Adipose tissue (tissue), 3 donors: ENCODE results near the gene SLC3A2. TPM values are rescaled to one million over a fixed set of nuclear protein-coding genes. Genes with fewer than 3 reads are reported as not detected.

Experiments
- H3K27ac ChIP-seq: one replicate; pipeline ENCODE4 v1.5.1; 2013; ENCODE audit warnings: low read depth, low read length
- WGBS, 3 donors: extraction: QIAGEN DNeasy Blood & Tissue Kit; methylation state at CpG; one replicate each; pipeline ENCODE4 v1.1.7; 2013; 5-methylcytosine and 5-hydroxymethylcytosine counted together
- polyA plus RNA-seq, 3 donors: library from polyadenylated mRNA; stranded (reverse); fragments of 200-250 nt; gene quantifications; one replicate each; pipeline ENCODE4 v1.2.3, GENCODE V29; 2013
- donor health status: healthy with polysubstance abuse.
- donor health status: Bipolar disorder and iron deficiency.
- donor health status: healthy.

SLC3A2 gene
- polyA plus RNA-seq, 3 donors, result 62.6 to 146 (median 103) TPM

DNA sequence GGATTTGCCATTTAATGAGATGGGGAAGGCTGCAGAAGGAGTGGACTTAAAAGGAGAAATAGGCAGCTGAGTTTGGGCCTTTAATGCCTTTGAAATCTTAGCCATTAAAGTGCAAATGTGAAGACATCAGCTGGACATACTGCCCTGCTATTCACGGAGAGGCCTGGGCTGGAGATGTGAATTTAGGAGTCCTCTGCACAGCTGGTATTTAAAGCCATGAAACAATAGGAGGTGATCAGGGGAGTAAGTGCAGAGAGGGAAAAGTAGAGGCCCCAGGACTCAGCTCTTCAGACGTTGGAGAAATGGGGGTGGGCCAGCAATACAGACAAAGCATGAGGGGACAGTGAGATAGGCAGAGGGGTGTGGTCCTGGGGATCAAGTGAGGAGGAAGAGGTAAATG, 16.6 kb downstream of the SLC3A2 start:
- 58 to 68% (median 65%) methylated on average over 2 of the region's 2 CpGs for WGBS, 3 donors
- no peak overlapping the region for H3K27ac ChIP-seq

- no peak overlapping the region for H3K27ac ChIP-seq
These were observed 17.3 kb downstream of the SLC3A2 start for GRCh38 chr11:62898027-62898426.

DNA sequence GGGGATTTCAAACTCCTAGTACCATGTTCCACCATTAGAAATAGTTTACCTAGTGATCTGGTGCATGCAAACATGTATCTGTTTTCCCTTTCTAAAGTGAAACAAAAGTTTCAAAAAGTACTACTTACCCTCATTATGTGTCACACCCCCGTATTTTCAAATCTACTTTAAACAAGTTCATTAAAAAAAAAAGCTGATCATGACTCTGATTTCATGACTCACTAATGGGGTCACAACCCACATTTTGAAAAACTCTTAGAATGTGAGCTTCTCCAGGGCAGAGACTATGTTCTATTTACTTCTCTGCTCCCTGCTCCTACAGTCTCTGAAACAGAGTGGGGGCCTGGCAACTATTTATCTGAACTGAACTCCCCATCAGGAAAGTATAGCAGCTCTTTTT, 22.2 kb downstream of the SLC3A2 start:
- no peak overlapping the region for H3K27ac ChIP-seq
- WGBS, 3 donors, result 33 to 42% (median 40%) methylated on average over 1 of the region's 1 CpG

- WGBS, 3 donors, result 30 to 34% (median 32%) methylated on average over 3 of the region's 3 CpGs
- H3K27ac ChIP-seq, result no peak overlapping the region
These were observed 24.6 kb downstream of the SLC3A2 start for GRCh38 chr11:62905296-62905695.

DNA sequence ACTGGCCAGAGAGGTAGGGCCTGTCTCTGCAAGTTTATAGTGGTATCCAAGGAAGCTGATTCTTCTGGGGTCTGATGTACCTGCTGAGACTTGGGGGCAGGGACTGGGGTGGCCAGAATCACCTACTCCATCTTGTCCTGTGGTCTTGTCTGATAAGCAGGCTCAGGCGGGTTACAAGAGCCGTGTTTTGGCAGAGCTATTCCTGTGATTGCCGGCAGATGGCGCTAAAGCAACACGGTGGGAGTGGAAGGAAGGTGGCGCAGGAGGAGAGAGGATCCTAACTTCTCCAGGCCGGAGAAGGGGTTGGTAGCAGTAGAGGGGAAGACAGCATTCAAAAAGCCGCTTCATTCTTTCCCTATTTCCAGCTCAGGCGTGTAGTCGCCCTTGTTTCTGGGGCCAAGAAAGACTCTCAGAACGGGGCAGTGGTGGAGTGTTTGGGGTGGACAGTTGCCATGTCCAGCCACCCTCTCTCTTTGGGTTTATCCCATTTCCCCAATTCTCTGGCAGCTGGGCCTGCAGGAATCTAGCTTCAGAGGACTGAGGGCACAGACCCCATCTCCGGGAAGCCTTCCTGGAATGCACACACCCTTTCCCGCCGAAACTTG, 25.3 kb downstream of the SLC3A2 start:
- H3K27ac ChIP-seq, result no peak overlapping the region
- WGBS, 3 donors, result 19 to 26% (median 20%) methylated on average over 14 of the region's 14 CpGs

DNA sequence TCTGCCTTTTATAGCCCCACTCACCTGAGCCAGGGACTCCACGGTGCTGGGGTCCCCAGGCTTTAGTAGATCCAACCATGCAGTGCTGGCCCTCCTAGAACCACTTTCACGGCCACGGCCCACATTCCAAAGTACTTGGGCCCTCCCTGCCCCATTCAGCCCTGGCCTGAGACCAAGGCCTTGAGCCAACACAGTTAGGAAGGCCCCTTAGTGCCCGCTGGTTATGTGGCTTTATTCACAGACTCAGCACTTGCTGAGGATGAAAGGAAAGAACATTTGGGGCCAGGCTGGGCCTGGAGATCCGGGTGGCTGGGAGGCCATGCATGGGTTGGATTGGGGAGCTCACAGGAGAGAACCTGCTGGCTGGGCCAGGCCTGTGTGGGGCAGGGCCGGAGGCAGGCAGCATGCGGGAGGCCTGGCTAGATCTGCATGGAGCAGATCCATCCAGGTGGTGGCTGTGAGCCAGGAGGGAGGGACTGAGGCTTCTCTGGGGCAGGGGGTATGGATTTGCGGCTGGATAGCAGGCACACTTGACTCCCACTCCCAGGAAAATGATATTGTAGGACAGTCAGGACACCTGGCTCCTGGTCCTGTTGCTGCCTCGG, 27.9 kb downstream of the SLC3A2 start:
- no peak overlapping the region for H3K27ac ChIP-seq
- WGBS, 3 donors, result 45 to 71% (median 68%) methylated on average over 9 of the region's 9 CpGs

DNA sequence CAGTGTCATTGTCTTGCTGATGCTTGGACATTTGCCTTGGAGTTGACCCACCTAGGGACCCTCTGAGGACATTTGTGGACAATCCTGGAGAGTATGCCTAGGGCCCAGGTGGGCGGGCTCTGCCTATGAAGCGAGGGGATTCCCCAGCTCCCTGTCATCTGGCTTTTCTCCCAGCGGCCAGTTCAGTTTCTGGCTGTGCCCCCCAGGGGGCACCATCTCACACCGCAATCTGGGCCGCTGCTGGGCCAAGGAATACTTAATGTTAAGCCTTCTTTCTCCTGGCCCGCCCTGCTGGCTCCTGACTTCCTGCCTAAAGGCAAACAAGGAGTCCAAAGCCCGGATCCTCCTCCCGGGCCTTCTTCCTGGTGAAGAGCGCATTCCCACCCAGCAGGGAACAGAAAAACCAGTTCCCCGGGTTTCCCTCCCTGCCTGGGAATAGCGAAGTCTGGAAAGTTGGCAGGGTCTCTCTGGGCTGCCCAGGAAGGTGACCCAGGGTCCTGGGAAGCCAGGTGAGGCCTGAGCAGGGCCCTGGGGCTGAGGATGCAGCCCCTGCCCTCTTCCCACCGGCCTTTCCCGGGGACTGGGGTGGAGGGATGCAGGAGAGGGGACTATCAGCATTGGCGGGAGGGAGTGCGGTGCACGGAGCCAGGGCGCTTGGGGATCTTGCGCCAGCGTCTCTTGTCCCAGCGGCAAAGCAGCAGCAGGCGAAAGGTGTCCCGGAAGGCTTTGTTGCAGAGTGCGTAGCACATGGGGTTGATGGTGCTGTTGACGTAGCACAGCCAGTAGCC, 28.6 kb downstream of the SLC3A2 start:
- H3K27ac ChIP-seq, result no peak overlapping the region
- WGBS, 3 donors, result 45 to 60% (median 56%) methylated on average over 24 of the region's 24 CpGs

GRCh38 chr11:62910141-62910882, 29.6 kb downstream of the SLC3A2 start:
- 93 to 95% (median 95%) methylated on average over 24 to 27 of the region's 27 CpGs for WGBS, 3 donors

DNA sequence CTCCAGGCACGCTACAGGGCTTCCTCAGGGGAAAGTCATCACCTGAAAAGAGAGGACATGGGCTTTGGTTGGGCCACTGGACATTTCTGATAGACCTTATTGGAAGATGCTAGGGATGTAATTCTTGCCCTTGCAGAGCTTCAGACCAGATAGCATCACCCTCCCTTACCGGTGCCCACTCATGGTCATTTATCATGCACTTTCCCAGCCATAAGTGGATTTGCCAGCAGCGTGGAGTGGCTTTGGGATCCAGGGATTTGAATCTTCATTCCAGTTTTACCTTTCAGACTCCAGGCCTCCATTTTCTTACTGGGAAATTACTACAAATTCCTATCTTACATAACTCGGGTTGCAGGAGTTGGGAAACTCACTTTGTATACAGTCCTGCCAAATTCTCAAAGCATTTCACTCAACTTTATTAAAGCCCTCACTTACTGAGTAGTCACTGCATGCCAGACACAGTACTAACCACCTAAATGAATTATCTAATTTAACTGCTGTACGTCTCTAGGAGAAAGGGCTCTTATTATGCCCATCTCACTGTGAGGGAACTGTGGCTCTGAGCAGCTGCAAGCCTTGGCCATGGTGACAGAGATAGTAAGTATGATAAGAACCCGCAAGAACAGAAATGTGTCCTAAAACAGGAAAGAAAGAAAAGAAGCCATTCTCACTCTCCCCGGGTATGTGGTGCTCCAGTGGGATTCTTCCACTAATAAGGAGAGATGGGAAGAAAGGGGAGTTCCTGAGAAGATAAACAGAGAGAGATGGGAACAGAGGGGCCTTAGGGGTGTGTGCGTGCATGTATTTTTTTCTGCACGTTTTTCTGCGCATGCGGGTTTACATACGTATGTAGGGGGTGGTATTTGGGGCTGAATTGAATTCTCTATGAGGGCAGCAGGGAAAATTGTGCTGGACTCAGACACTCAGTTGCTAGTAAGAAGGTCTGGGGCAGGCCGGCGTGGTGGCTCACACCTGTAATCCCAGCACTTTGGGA, 30.7 kb downstream of the SLC3A2 start:
- H3K27ac ChIP-seq, result no peak overlapping the region

More at GRCh38 chr11:62910141-62910882, 29.6 kb downstream of the SLC3A2 start:
- H3K27ac ChIP-seq, result no peak overlapping the region

DNA sequence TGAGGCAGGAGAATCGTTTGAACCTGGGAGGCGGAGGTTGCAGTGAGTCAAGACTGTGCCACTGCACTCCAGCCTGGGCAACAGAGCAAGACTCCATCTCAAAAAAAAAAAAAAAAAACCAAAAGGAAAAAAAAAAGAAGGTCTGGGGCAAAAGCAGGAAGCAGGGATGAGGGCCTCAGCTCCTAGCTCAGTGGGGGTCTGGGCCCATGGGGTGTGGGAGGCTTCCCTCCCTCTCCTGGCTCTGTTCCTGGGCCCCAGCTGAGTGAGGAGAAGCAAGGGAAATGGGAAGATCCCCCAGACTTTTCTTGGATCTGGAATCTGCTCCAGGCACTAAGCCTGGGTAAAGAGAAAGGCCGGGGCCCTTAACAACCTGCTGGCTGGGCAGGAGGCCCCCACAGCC, 31.6 kb downstream of the SLC3A2 start:
- no peak overlapping the region for H3K27ac ChIP-seq
- WGBS, 3 donors, result 92 to 98% (median 95%) methylated on average over 3 of the region's 3 CpGs

More for the DNA sequence above, 30.7 kb downstream of the SLC3A2 start:
- WGBS, 3 donors, result 76 to 79% (median 78%) methylated on average over 14 of the region's 14 CpGs

DNA sequence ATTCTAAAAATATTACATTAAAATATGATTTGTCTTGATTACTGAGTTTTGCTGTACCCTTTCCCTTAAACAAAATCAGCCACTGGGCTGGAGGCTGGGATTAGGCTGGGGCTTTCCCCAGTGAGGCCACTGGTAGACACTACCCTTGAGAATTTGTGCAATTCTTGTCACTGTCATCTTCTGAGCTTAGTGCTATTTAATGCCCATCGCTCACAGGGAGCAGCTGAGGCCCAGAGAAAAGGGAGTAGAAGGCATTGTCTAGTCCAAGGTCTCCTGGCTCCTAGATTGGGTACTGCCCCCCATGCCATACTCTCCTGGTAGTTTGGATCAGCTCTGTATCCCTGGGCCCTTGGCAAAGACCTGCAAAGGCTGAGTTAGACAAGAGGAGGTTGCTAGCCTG, 33.7 kb downstream of the SLC3A2 start:
- WGBS, 3 donors, result 74 to 94% (median 83%) methylated on average over 1 of the region's 1 CpG
- no peak overlapping the region for H3K27ac ChIP-seq

DNA sequence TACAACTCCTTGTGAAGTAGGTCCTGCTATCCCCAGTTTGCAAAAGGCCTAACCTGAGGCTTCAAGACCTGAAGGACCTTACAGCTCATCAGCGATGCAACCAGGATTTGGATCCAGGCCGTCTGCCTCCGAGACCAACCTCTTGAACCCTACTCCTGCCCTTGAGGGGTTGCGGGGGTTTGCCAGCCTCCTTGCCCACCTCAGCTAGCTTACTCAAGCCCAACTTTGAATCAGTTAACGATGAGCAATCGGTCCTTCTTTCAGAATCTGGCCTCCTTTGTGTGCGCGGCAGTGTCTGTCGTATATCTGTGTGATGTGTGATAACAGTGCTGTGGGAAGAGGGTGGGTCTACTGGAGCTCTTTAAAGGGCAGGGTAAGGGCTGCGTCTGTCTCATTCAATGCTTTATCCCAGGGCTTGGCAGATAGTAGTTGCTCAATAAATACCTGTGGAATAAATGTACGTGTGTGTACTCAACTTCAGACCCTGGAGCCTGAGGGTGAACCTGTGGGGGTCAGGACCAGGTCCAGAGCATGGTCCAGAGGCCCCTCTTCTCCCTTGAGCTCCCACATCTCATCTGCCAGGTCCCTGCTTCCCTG, 37.3 kb downstream of the SLC3A2 start:
- WGBS, 3 donors, result 89 to 93% (median 90%) methylated on average over 11 of the region's 11 CpGs
- no peak overlapping the region for H3K27ac ChIP-seq

DNA sequence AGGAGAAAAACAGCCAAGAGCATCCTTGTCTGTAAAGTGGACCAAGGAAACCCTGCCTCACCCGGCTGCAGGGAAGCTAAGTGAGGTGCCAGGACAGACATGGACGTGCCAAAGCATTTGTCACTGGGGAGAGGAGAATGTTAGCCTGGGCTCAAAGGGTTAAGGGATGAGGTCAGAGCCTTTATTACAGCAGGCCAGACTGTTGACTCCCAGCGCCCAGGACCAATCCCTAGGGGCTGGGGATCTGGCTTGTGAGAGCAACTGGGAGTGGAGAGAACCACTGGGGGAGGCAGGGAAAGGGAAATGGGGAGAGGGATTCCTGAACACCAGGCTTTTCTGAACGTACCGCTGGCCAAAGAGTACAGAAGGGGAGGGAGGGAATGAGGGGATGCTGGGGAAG, 37.8 kb downstream of the SLC3A2 start:
- 54 to 65% (median 56%) methylated on average over 5 of the region's 5 CpGs for WGBS, 3 donors

GRCh38 chr11:62919476-62919875, 38.8 kb downstream of the SLC3A2 start:
- no peak overlapping the region for H3K27ac ChIP-seq
- 93 to 95% (median 94%) methylated on average over 10 of the region's 10 CpGs for WGBS, 3 donors

More for the DNA sequence above, 37.8 kb downstream of the SLC3A2 start:
- H3K27ac ChIP-seq, result no peak overlapping the region

GRCh38 chr11:62919898-62920640, 39.4 kb downstream of the SLC3A2 start:
- 63 to 84% (median 79%) methylated on average over 9 to 11 of the region's 11 CpGs for WGBS, 3 donors
- no peak overlapping the region for H3K27ac ChIP-seq

DNA sequence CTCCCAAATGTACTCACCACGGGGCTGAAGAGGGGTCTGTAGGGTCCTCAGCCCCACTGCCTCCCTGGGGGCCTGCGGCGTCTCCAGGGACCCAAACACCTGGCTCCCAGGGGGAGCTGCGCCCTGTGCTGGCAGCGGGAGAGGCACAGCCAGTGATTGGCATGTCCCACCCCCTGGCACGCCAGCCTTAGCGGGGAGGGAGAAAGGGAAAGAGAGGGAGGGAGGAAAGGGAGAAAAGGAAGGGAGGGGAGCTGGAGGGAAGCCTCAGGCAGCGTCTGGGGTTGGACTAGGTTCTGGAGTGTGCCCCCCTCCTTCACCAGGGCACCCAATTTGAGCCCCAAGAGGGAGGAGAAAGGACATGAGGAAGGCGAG, 40.5 kb downstream of the SLC3A2 start, which contains the start of gene CHRM1:
TSS of gene CHRM1 (minus strand) at position 163 of the 372 bp plus-strand sequence. CDS start 10,263 bp downstream, outside the sequence.
- 23 to 42% (median 34%) methylated on average over 9 of the region's 9 CpGs for WGBS, 3 donors
- H3K27ac ChIP-seq, result no peak within 1 kb of the TSS
